Testis (tissue), 2 donors: ENCODE measurements around the gene THAP8.

Experiments
- CTCF ChIP-seq, 3 experiments: fragments of 450-650 bp in 2 of 3; fragments of 200-600 bp in 1 of 3; sonication (generic) in 1 of 3; IDR thresholded peaks; one replicate each; pipeline ENCODE4 v1.5.1; 2016 to 2019; ENCODE audit warnings: antibody characterized with exemption in 3 of 3, mild to moderate bottlenecking in 2 of 3, moderate library complexity in 1 of 3
- POLR2A ChIP-seq: fragments of 450-650 bp; IDR thresholded peaks from one replicate; pipeline ENCODE4 v1.6.1; 2017; ENCODE audit warnings: antibody characterized with exemption, mild to moderate bottlenecking, moderate library complexity

- TF ChIP-seq CTCF (IDR thresholded peaks at IDR 0.05) (no peak), POLR2A (no peak)
These were observed 925 bp upstream of the THAP8 start, which contains the start of gene WDR62 for GRCh38 chr19:36054733-36055686.
